ENCODE results near the gene KRT85.

The KRT85 gene

DNA sequence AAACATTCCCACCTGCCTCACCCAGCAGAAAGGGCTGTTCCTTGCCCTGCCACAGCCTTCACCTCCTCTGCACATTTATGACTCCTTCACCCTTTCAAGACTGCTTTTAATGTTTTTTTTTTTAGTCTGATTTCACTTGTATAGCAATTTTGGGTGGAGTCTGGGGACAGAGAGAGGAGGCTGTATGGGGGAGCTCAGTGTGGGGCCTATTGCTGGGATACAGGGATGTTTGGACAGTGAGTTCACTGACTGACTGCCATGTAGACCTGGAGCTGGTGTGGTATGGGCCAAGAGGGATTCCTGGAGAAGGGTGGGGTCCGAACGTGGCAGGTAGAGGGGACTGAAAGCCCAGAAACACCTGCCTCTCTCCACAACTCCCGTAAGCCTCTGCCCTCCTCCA lies 1.9 kb upstream of the KRT85 start:
- no peak for DNase-seq (ENCODE audit: low read depth in 2 of 3, low spot score in 2 of 3)

DNA sequence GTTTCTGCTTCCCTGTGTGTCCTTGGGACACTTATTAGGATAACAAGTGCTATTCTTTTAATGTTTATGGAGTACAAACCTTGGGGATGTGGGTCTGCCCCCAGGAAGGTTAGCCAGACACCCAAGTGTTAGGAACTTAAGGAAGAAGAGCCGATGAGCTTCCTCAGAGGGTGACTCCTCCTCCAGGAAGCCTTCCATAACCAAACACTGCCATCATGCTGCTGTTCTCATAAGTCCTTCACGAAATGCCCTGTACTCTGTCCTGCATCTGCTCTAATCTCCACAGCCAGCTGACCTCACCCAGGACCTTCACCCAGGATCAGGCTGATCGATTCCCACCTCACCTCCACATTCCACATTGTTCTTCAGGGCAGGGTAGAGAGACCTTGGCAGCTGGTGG lies 1.2 kb upstream of the KRT85 start:
- no peak for DNase-seq (ENCODE audit: low read depth in 2 of 3, low spot score in 2 of 3)

DNA sequence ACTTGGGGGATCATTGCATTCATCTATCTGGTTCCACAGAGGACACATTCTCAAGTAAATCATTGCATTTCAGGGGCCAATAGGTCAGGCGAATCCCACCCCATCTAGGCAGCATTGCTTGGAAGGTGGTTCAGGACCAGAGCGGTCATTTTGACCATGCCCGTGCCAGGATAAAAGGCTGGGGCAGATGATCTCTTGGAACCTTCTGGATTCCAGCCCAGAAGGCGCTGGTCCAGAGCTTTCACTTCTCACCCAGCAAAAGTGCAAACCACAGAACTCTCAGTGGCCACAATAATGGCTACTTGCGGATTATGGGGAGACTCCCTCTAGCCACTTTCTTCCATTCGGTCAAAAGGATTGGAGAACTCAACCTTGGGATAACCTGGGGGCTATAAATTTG lies 595 bp upstream of the KRT85 start:
- DNase-seq (ENCODE audit: low read depth in 2 of 3, low spot score in 2 of 3), result no peak

DNA sequence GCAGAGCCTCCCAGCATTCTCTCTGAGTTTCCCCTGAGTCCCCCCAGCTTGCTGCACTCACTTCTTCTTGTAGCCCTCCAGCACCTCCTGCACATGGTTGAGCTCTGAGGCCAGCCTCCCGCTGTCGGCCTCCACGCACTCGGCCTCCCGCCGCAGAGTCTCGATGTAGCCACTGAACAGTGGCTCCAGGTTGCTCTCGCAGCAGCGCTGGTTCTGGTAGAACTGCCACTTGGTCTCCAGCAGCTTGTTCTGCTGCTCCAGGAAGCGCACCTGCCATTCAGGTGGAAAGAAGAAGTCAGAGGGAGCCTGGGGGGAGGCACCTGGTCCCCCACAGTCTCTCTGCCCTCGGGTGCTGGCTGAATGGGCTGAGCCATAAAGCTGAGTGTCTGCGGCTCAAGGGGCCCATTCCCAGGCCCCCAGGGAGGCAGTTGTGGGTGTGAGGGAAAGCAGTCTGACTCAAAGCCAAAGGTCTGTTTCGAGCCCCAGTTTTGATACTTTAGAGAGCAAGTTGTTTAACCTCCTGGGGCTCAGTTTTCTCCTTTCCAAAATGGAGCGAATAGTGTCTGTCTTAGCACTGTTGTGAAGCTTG lies 2.3 kb downstream of the KRT85 start:
- DNase-seq (ENCODE audit: low read depth in 2 of 3, low spot score in 2 of 3), result no peak

DNA sequence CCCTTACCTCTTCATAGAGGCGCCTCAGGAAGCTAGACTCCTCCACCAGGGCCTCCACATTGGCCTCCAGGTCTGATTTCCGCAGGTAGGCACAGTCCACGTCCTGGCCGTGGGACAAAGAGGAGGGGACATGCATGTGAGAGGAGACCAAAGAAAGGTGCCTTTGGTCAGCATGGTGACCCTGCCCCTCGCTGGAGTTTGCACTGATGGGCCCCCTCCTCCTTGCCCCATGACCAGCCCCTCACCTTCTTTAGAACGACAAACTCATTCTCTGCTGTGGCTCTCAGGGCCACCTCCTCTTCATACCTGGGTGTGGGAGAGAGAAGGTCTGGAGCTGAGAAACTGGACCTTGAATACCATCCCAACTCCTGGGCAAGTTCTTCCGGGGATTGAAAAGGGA lies 3.2 kb downstream of the KRT85 start:
- DNase-seq (ENCODE audit: low read depth in 2 of 3, low spot score in 2 of 3), result no peak

DNA sequence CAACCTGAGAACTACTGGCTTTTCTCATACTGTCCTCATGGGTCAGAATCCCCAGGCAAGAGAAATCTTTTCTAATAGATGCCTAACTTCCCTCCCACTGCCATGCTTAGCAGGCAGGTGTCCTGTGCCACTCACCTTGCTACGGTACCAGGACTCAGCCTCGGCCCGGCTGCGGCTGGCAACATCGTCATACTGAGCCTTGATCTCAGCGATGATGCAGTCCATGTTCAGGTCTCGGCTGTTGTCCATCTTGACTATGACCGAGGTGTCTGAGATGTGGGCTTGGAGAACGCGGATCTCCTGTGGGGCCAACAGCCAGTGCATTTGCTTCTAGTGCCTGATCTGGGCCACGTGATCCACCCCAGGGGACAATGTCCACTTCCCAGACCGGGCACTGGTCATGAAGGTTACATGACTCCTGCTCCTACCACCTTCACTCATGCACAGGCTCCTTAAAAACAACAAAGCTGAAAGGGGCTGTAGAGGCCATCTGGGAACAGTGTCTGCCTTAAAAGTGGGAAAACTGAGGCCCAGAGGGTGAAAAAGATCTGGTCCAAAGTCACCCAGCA lies 4.1 kb downstream of the KRT85 start:
- no peak for DNase-seq (ENCODE audit: low read depth in 2 of 3, low spot score in 2 of 3)

DNA sequence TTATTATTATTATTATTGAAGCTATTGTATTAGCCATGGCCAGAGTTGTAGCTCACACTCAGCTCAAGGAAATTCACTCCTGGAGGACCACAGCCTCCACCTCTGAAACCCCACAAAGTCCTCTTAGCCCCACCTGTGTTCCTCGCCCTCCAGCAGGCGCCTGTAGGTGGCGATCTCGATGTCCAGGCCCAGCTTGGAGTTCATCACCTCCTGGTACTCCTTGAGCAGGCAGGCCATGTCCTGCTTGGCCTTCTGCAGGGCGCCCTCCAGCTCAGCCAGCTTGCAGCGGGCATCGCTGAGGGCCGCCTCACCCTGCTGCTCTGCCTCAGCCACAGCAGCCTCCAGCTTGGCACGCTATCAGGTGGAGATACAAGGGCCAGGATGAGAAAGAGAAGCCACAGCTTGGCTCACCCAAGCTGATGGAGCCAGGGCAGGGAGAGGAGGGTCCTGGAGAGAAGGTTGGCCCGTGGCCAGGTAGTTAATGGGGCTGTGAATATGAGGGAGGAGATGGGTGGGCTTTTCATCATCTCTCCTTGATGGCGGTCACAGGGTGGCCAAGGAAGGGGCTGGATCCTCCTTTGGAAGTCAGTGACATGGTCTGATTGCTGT lies 5.1 kb downstream of the KRT85 start:
- DNase-seq (ENCODE audit: low read depth in 2 of 3, low spot score in 2 of 3), result no peak

DNA sequence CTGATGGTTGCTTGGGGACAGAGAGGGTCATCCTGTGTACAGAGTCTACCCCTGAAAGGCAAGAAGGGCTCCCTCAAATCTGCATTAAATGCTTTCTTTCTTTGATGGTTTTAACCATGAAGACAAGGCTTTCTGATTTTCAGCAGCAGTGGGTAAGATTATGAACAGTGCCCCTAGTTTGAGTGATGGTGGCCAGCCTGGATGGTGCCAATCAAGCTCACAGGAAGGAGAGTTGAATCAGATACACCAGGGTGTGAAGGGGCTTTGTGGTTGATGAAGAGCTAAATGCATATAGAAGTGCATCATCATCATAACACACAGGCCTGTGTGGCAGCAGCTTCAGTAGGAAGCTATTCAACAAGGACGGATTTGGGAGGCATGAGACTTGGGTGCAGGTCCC lies 5.7 kb downstream of the KRT85 start:
- no peak for DNase-seq (ENCODE audit: low read depth in 2 of 3, low spot score in 2 of 3)

DNA sequence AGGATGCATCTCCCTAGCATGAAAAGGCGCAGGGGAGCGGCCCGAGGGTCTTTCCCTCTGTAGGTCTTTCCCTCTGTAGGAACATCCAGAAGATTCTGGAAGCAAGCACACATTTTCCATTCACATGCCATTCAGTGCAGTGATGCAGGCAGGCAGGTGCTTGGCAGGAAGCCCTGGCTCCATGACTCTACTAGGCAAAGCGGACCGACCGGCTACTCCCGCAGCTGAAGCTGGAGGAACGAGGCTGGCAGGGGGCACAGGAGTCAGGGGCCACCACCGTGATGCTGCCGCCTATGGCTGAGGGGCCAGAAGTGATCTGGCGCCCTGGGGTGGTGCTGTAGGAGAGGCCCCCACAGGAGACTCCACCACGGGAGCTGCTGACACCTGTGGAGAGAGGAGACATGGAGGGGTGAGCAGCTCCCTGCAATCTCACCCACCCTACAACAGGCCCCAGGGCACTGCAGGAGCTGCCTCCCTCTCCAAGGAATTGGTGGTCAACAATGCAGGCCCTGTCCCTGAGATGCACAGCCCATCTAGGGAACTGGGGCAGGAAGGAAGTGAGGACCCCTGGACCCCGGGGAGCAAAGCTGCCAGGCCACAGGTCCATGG lies 6.5 kb downstream of the KRT85 start:
- no peak for DNase-seq (ENCODE audit: low read depth in 2 of 3, low spot score in 2 of 3)

DNA sequence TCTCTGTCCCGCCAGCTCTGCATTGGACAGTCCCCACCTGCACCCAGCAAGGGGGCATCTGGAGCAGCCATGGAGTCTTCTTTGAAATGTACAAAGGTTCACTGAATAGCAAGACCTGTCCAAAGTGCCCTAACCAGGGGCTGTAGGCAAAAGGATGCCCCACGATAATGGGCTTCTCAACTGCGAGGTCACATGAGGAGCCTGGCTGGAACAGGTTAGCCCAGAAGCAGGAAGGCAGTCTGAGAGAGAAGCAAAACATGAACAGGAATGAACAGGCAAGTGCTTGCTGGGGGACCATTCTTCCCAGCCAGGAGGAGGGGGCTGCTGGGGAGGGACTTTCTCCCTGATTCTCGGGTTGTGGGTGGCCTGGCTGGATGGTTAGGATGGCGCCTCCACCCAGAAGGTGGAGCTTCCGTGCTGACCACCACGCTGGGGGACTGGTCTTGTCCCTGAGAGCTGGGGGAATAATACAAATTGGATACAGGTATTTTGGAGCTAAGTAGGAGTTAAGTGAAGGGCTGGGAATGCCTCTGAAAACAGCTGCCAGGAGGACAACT lies 7.1 kb downstream of the KRT85 start:
- no peak for DNase-seq (ENCODE audit: low read depth in 2 of 3, low spot score in 2 of 3)

DNA sequence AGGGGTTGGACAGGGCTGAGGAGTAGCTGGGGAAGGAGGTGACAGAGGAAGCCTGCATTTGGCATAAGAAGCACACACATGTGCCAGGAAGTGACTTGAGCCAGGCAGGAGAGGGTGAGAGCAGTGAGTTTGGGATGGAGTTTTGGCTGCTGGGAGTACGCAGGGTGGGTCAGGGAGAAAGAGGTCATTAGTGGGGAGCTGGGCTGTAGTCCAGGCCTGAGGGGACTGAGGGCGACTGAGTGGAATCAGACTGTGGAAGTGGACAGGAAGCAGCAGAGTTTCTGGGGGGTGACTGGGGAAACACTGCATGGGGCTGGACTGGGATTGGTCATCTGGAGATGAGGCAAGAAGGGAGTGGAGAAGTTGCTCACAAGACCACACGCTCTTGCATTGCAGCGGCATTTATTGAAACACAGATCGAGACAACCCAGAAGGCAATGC lies 7.6 kb downstream of the KRT85 start:
- DNase-seq (ENCODE audit: low read depth in 2 of 3, low spot score in 2 of 3), result no peak

DNA sequence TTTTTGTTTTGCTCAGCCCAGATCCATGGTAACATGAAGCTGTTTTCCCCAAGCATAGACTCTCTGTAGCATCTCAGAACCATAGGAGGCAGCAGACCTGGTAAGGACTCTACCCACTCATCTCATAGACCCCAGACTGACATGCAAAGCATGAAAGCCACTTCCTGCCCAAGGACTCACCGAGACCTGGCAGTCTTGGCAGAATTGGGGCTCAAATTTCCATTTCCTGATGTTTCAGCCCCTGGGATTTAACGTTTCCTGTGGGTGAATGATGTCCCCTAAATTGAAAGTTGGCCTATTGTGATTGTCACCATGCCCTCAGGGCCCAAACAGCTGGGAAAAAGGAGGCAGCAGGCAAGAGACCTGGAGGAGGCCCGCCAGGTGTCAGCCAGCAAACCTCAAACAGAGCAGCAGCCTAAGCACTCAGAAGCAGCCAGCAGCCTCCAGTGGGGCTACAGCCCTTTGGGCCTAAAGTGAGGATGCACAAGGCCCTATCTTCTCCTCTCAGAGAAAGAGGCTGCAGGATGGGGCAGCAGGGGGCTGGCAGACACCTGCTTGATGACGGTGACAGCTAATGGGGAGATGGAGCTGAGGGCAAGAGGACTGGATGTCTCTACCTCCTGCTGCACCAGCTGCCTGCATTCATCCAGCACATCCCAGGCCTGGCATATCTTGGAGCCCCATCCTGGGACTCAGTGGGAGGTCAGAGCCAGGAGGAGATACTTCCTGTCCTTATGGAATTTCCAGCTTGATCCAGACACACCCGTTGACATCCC lies 8.5 kb downstream of the KRT85 start:
- no peak for DNase-seq (ENCODE audit: low read depth in 2 of 3, low spot score in 2 of 3)

DNA sequence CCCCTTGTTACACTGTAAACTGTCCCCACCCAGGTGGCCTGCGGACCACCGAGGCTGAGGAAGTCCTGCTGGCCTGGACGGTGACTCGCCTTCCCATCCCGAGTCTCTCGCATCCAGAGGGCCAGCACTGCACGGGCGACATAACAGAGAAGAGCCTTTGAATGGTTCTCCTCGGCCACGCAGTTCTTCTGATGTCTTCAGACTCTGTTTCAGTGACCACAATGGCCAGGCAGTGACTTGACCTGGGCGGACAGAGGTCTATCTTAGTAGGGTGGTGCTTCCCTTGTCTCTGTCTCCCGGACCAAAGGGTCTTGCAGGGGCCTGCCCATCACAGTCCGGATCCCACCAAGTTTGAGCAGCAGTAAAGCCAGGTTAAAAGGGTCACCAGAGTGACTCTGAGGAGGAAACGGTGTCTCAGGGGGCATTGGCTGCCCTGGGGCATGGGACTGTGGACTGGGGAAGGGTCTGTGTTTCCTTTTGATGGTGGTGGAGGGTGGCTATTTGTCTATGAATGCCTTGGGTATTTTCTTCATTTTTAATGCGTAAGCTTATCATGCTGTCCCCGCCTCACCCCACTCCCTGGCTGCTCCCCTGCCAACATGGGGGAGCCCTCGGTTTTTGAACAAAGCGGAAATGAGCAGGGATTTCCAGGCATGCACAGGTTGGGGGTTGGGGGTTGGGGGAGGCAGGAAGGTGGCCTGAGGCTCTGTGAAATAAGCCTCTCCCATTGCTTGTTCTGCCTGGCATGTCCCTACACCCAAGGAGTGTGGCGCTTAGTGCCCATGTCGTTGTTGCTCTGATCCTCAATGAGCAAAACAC lies 10.3 kb downstream of the KRT85 start:
- DNase-seq (ENCODE audit: low read depth in 2 of 3, low spot score in 2 of 3), result no peak

DNA sequence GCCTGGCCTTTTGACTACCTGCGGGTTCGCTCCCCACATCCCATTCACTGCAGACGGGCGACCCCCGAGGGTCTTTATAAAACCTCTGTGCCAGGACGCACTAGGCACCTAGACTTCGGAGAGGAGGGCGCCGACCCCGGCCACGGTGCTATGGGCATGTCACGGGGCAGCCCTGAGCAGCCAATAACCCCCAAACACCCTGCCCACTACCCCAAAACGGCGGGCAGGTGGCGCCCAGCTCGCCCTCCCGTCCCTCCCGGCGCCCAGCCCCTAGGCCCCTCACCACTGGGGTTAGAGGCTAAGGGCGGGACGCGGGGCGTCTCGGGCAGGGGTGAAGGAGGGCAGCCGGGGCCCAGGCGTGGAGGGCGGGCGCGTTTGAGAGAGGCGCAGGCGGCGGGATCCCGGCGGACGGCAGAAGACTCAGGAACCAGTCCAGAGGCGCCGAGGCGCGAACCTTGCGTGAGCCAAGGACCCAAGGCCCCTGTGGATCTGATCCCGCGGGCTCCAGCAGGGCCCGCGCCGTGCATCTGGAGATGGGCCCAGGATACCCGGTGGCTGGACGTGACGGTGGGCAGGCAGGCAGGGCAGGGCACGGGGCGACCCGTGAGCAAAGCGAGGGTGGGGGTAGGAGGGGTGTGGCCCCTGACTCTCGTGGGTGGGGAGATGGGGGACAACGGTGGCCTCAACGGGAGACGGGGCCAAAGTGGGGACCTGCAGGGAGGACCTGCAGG lies 11.1 kb downstream of the KRT85 start:
- DNase-seq (ENCODE audit: low read depth in 2 of 3, low spot score in 2 of 3), result no peak

DNA sequence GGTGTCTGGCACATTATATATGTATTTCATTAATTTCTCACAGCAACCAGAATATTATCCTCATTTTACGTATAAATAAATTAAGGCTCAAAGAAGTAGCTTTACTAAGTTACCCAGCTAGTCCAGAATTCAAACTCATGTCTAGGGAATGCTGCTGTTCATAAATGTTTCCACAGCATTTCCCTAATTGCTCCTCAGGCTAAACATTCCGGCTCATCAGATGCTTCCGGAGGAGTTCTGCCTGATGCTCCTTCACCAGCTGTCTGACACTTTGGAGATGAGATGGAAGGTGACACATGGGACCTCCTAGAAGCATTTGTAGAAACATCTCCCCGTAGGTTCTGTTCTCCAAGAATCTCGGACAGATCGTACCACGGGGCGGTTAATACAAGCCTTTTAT lies 12.1 kb downstream of the KRT85 start:
- no peak for DNase-seq (ENCODE audit: low read depth in 2 of 3, low spot score in 2 of 3)

DNA sequence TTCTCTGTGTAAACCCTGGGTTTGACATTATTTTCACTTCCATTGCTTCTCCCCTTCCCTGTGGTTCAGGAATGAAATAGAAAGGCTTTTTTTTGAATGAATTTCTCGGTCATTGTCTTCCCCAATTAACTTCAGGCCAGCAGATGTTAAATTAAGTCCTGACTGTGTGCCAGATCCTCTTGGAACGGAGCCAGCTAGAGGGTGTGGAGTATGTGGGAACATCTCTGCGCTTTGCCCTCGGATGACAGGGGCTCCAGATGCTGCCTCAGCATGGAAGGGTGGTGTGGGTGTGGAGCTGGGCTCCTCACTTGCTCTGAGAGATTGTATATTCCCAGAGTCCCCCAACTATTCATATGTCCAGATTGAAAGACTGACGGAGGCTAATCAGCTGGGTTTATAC lies 13.1 kb downstream of the KRT85 start:
- DNase-seq (ENCODE audit: low read depth in 2 of 3, low spot score in 2 of 3), result no peak

DNA sequence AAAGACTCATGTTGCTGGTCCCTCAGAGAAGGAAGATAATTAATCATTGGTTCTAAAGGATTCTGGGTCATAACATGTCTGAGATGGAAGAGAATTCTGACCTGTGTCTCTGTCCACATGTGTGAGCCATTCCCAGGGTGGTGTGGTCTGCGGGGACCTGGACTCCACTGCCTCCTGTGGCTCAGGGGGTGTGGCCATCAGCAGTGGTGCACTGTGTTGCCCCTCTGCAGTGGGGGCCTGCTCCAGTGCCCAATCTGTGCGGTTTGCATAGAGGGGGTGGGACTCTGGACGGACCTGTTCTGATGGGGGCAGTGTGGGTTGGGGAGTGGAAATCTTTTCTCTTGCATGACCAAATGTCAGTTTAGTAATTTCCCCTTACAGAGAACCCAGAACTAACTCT lies 13.5 kb downstream of the KRT85 start:
- no peak for DNase-seq (ENCODE audit: low read depth in 2 of 3, low spot score in 2 of 3)

DNA sequence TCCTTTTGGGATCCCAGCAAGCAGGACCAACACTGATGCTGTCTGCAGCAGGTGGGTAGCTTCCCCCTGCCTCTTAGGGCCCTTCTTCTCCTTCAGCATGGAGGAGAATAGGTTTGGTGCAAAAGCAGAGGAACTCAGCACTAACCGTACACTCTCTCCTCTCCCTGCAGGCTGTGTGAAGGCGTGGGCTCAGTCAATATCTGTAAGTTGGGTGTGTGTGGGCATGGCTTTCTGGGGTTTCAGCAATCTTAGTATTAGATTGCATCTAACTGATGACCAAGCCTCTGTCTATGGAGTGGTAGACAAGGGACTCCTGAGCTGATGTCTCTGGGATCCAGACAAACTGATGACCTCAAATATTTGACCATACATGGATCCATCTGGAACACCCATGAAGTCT lies 14.3 kb downstream of the KRT85 start:
- DNase-seq (ENCODE audit: low read depth in 2 of 3, low spot score in 2 of 3), result no peak

DNA sequence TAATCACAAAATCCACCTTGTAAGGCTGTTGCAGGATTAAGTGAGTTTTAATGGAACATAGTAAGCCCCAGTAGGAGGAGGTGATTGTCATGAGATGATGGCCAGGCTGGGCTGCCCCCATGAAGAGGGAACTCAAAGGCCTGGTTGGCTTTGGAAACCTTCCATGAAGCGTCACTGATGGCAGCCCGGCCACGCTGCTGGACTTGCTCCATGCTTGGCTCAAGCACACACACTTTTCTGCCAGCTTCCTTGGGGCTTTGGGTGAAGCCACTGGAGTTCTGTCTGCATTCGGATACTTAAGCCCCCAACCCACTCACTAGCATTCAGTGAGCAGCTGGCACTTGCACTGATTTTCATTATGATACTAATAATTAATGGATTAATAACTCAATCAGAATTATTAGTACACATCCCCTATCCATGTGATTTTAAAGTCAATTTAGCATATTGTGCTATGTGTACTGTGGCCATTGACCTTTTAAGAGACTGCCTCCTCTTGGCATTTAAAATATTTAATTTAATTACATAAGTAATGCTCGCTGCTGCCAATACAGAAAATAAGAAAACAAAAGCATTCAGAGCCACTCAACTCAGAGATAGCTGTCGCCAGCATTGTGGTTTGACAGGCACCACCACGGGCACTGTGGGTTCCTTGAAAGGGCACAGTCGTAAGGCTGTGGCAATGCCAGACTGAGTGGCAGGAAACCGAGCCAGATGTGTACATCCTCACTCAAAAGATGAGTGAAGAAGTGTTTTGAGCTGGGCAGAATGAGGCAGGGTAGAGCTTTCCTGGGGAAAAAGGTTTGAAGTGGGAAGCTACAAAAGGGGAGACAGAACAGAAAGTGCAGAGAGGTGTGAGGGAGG lies 15.9 kb downstream of the KRT85 start:
- peak in 1 of 3 experiments; percentile 18 for DNase-seq (ENCODE audit: low read depth in 2 of 3, low spot score in 2 of 3)
